GM12878 (cell line): ENCODE results near the gene FUBP3. TPM values are rescaled to one million over a fixed set of nuclear protein-coding genes. Genes with fewer than 3 reads are reported as not detected.

Experiments
- ATAC-seq: fragments of 200-7000 bp; cut with Tn5 transposase; 3 replicates; pipeline ENCODE4 v1.9.1; 2020; ENCODE audit warnings: mild to moderate bottlenecking, moderate library complexity
- BruUV-seq: library from RNA; stranded (reverse); fragments of 400-500 nt; replicated peaks from 2 replicates; lab custom pipeline; 2021; lab: Mats Ljungman, UMichigan
- CTCF ChIA-PET: fragments of 300-600 bp; sonication (Branson Sonifier 250); formaldehyde crosslinking; extraction: SDS; loops from one replicate; lab custom pipeline; 2021; ENCODE audit warnings: inconsistent platforms; lab: Yijun Ruan, JAX
- POLR2A ChIA-PET: fragments of 350-600 bp; formaldehyde crosslinking; extraction: SDS; loops from one replicate; lab custom pipeline; 2021; ENCODE audit warnings: inconsistent platforms; lab: Charles Lee
- RAD21 ChIA-PET: fragments of 300-600 bp; sonication (Branson Sonifier 250); formaldehyde crosslinking; loops from one replicate; lab custom pipeline; 2023; ENCODE audit warnings: antibody characterized with exemption; ENCODE audit not compliant: unreplicated experiment; lab: Charles Lee
- SMC1A ChIA-PET: fragments of 300-600 bp; sonication (Branson Sonifier 250); formaldehyde crosslinking; loops from one replicate; lab custom pipeline; 2023; ENCODE audit not compliant: unreplicated experiment, uncharacterized antibody; lab: Charles Lee
- DNase-seq: peaks from one replicate; pipeline ENCODE4 v3.0.0-alpha.2; 2011; ENCODE audit warnings: low read depth, low spot score
- FAIRE-seq: peaks from 3 replicates; lab custom pipeline; 2011; peaks lifted over from hg19 to GRCh38; lab: Jason Lieb, UNC
- H2AFZ ChIP-seq: 2 replicates; pipeline ENCODE4 v1.6.0; 2011; ENCODE audit warnings: low read depth, low read length, control low read depth; ENCODE audit not compliant: control insufficient read depth
- H3K27ac ChIP-seq: 2 replicates; pipeline ENCODE4 v1.5.1; 2011; ENCODE audit warnings: control low read depth; ENCODE audit not compliant: control insufficient read depth, insufficient read depth
- H3K27me3 ChIP-seq, 2 experiments: replicated peaks in 1 of 2; 2 replicates each; pipeline versions ENCODE4 v1.6.0 to v1.6.1; 2011; ENCODE audit warnings: low read length in 1 of 2; ENCODE audit not compliant: control insufficient read depth in 2 of 2, insufficient read depth in 2 of 2
- H3K36me3 ChIP-seq, 2 experiments: 2 replicates each; pipeline ENCODE4 v1.5.1; 2011; ENCODE audit warnings: low read length in 1 of 2; ENCODE audit not compliant: control insufficient read depth in 2 of 2, insufficient read depth in 2 of 2
- H3K4me1 ChIP-seq: 2 replicates; pipeline ENCODE4 v1.6.1; 2011; ENCODE audit warnings: mild to moderate bottlenecking, low read length, moderate library complexity, mixed read lengths; ENCODE audit not compliant: control insufficient read depth, insufficient read depth
- H3K4me2 ChIP-seq: 2 replicates; pipeline ENCODE4 v1.6.0; 2011; ENCODE audit warnings: control low read depth; ENCODE audit not compliant: control insufficient read depth, insufficient read depth
- H3K4me3 ChIP-seq: fragments of 200-600 bp; sonication (generic); 2 replicates; pipeline ENCODE4 v1.5.1; 2016
- H3K79me2 ChIP-seq: 2 replicates; pipeline ENCODE4 v1.6.0; 2011; ENCODE audit warnings: low read length; ENCODE audit not compliant: control insufficient read depth, insufficient read depth
- H3K9ac ChIP-seq: 2 replicates; pipeline ENCODE4 v1.8.0; 2011; ENCODE audit warnings: low read length, control low read depth, mixed read lengths; ENCODE audit not compliant: control insufficient read depth, insufficient read depth
- H3K9me3 ChIP-seq: replicated peaks from 3 replicates; pipeline ENCODE4 v1.5.1; 2011; ENCODE audit warnings: mild to moderate bottlenecking, low read length; ENCODE audit not compliant: control insufficient read depth, insufficient read depth
- H4K20me1 ChIP-seq: 2 replicates; pipeline ENCODE4 v1.6.0; 2011; ENCODE audit not compliant: control insufficient read depth, insufficient read depth
- ASH2L ChIP-seq: fragments of 300-600, 200-600 bp; sonication (generic); IDR thresholded peaks from 2 replicates; pipeline ENCODE4 v1.6.1; 2017; ENCODE audit warnings: low read depth, mild to moderate bottlenecking, borderline replicate concordance
- BHLHE40 ChIP-seq, 2 experiments: fragments of 450-650 bp in 1 of 2; IDR thresholded peaks; 2 replicates each; pipeline ENCODE4 v1.6.1; 2011 to 2017; ENCODE audit warnings: low read depth in 2 of 2, borderline replicate concordance in 1 of 2, improper control_type of control experiment in 1 of 2, low read length in 1 of 2, mild to moderate bottlenecking in 1 of 2
- EGR1 ChIP-seq, 2 experiments: IDR thresholded peaks; 1 replicate in 1 of 2; 2 replicates in 1 of 2; pipeline ENCODE4 v1.6.1; 2011 to 2012; ENCODE audit warnings: low read depth in 2 of 2, low read length in 2 of 2, borderline replicate concordance in 1 of 2, mild to moderate bottlenecking in 1 of 2, moderate library complexity in 1 of 2
- HCFC1 ChIP-seq: fragments of 150-350 bp; IDR thresholded peaks from 2 replicates; pipeline ENCODE4 v1.6.1; 2014; ENCODE audit warnings: low read length
- LARP7 ChIP-seq: fragments of 450-650 bp; IDR thresholded peaks from 2 replicates; pipeline ENCODE4 v1.6.1; 2017; ENCODE audit warnings: mild to moderate bottlenecking
- RB1 ChIP-seq: fragments of 450-650 bp; formaldehyde crosslinking; IDR thresholded peaks from 2 replicates; pipeline ENCODE4 v1.6.1; 2017; ENCODE audit warnings: mild to moderate bottlenecking, borderline replicate concordance
- YBX1 ChIP-seq: fragments of 450-650 bp; IDR thresholded peaks from 2 replicates; pipeline ENCODE4 v1.6.1; 2016; ENCODE audit warnings: antibody characterized with exemption
- ZNF384 ChIP-seq: IDR thresholded peaks from 2 replicates; pipeline ENCODE4 v1.6.1; 2012; ENCODE audit warnings: low read depth, mild to moderate bottlenecking, low read length, improper control_type of control experiment, borderline replicate concordance
- WGBS: methylation state at CpG from one replicate; pipeline ENCODE4 v1.1.6; 2016; ENCODE audit warnings: low lambda C conversion rate; ENCODE audit not compliant: insufficient replicate concordance, insufficient coverage; ENCODE audit errors: missing lambda C conversion rate; 5-methylcytosine and 5-hydroxymethylcytosine counted together
- in situ Hi-C: fragments of 300-500 bp; cut with MboI; formaldehyde crosslinking; loops from 9 replicates; pipeline ENCODE4 v1.14.3; 2018; ENCODE audit warnings: mixed read lengths
- intact Hi-C: fragments of 100-400 bp; cut with micrococcal nuclease; formaldehyde crosslinking; loops from one replicate; pipeline ENCODE4 v1.14.2; 2022; ENCODE audit not compliant: unreplicated experiment
- polyA plus RNA-seq, 11 experiments: library from polyadenylated mRNA; depleted of rRNA in 4 of 11; unstranded in 6 of 11; stranded (reverse) in 5 of 11; fragments of >200 nt; fragmentation: Nextera tagmentation in 4 of 11; fragmentation: Illumina TruSeq in 1 of 11; extraction: Ambion mirVana in 4 of 11; extraction: Trizol in 1 of 11; gene quantifications; 1 replicate in 1 of 11; 2 replicates in 10 of 11; pipeline versions ENCODE4 v1.2.1 to v1.2.3, GENCODE V29; 2011 to 2016; ENCODE audit warnings: inconsistent platforms in 2 of 11, missing spikeins in 2 of 11, low read depth in 1 of 11
- total RNA-seq, 4 experiments: library from RNA; depleted of rRNA in 3 of 4; stranded (reverse); fragments of >200 nt in 3 of 4; fragmentation: Illumina TruSeq in 1 of 4; extraction: Trizol in 1 of 4; gene quantifications; 2 replicates each; pipeline versions ENCODE4 v1.2.1 to v1.2.3, GENCODE V29; 2013 to 2021
- TF ChIP-seq, protein P1 (sequence below): IDR thresholded peaks from 2 replicates; pipeline ENCODE4 v1.6.1; 2011; ENCODE audit warnings: borderline replicate concordance, low read depth, mild to moderate bottlenecking, moderate library complexity, mixed read lengths, low read length; ENCODE audit not compliant: insufficient read depth; ENCODE audit errors: extremely low read length
- TF ChIP-seq, protein P2 (sequence below), 3 experiments: IDR thresholded peaks in 2 of 3; conservative IDR thresholded peaks in 1 of 3; 2 replicates each; pipeline ENCODE4 v1.5.1; 2011; ENCODE audit warnings: low read depth in 3 of 3, low read length in 3 of 3, mild to moderate bottlenecking in 3 of 3, control low read depth in 2 of 3, moderate library complexity in 2 of 3, inconsistent platforms in 1 of 3, mixed read lengths in 1 of 3; ENCODE audit not compliant: control insufficient read depth in 2 of 3, insufficient read depth in 1 of 3; ENCODE audit errors: extremely low read depth in 1 of 3
- TF ChIP-seq, protein P3 (sequence below): IDR thresholded peaks from 2 replicates; pipeline ENCODE4 v1.6.1; 2012; ENCODE audit warnings: low read length, inconsistent platforms
- TF ChIP-seq, protein P4 (sequence below): fragments of 450-650 bp; formaldehyde crosslinking; IDR thresholded peaks from 2 replicates; pipeline ENCODE4 v1.5.0; 2022; ENCODE audit warnings: mild to moderate bottlenecking, missing genetic modification characterization
- TF ChIP-seq, protein P5 (sequence below): IDR thresholded peaks from 2 replicates; pipeline ENCODE4 v1.6.1; 2011; ENCODE audit warnings: low read depth, mild to moderate bottlenecking, low read length, moderate library complexity, borderline replicate concordance; ENCODE audit errors: extremely low read depth

The FUBP3 gene
- total and polyA plus RNA-seq, 10 of the 15 experiments (the other 5 are each of a cell fraction or from before 2014, with no cell fraction given) = 2.4 to 49.4 (median 37.2) TPM

DNA sequence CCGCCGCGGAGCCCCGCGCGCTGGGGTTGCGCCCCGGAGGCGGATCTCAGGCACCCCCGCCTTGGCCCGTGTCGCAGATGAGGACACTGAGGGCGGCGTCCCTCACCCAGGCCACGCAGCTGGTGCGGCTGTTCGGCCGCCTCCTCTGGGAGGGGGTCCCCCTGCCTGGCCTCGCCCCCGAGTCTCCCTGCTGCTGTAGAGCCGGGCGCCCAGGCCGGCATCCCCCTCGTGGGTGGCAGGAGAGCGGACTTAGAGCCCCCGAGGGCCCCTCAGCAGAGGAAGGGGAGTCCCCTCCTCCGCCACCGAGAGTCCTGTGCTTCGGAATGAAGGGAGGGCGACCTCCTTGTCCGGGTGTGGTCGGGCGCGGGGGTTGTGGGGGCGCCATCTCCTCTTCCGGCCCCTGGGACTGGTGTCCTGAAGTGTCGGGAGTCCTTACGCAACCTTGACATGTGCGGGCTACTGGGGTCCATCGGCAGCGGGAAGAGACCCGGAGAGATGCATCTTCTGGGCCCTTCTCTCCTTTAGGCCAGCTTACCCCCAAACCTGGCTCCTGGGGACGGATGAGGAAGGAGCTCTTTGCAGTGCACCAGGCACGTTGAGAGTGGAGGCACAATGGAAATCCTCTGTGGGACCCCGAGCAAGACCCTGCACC, 102.5 kb downstream of the FUBP3 start:
- in situ Hi-C loops = loop anchor here (10.0 kb wide), 1 partner anchor 227 kb away; no protein-coding TSS in a partner anchor
- POLR2A ChIA-PET = interaction anchor here (0.6 to 2.1 kb wide), 3 partner anchors 11 to 1735 kb away, joined by 3 to 6 read pairs (median 5); partner anchors contain the start of gene EXOSC2
- H3K27ac ChIP-seq = no peak overlapping the region
- TF ChIP-seq YBX1 (no peak), HCFC1 (no peak), EGR1 (IDR thresholded peaks at IDR 0.05; ENCODE audit: borderline replicate concordance in 1 of 2, low read depth in 2 of 2, low read length in 2 of 2) (no peak), LARP7 (no peak), BHLHE40 (IDR thresholded peaks at IDR 0.05; ENCODE audit: borderline replicate concordance in 1 of 2, low read depth in 2 of 2, low read length in 1 of 2) (no peak), ASH2L (no peak), RB1 (no peak), ZNF384 (no peak)
- TF ChIP-seq, protein P1, sequence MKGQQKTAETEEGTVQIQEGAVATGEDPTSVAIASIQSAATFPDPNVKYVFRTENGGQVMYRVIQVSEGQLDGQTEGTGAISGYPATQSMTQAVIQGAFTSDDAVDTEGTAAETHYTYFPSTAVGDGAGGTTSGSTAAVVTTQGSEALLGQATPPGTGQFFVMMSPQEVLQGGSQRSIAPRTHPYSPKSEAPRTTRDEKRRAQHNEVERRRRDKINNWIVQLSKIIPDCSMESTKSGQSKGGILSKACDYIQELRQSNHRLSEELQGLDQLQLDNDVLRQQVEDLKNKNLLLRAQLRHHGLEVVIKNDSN = no peak
- TF ChIP-seq, protein P2, sequence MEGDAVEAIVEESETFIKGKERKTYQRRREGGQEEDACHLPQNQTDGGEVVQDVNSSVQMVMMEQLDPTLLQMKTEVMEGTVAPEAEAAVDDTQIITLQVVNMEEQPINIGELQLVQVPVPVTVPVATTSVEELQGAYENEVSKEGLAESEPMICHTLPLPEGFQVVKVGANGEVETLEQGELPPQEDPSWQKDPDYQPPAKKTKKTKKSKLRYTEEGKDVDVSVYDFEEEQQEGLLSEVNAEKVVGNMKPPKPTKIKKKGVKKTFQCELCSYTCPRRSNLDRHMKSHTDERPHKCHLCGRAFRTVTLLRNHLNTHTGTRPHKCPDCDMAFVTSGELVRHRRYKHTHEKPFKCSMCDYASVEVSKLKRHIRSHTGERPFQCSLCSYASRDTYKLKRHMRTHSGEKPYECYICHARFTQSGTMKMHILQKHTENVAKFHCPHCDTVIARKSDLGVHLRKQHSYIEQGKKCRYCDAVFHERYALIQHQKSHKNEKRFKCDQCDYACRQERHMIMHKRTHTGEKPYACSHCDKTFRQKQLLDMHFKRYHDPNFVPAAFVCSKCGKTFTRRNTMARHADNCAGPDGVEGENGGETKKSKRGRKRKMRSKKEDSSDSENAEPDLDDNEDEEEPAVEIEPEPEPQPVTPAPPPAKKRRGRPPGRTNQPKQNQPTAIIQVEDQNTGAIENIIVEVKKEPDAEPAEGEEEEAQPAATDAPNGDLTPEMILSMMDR (IDR thresholded peaks at IDR 0.05 in 2 of 3, conservative IDR thresholded peaks at IDR 0.05 in 1 of 3; ENCODE audit: control insufficient read depth in 2 of 3, extremely low read depth in 1 of 3, insufficient read depth in 1 of 3, low read depth in 3 of 3, low read length in 3 of 3) = no peak
- TF ChIP-seq, protein P3, sequence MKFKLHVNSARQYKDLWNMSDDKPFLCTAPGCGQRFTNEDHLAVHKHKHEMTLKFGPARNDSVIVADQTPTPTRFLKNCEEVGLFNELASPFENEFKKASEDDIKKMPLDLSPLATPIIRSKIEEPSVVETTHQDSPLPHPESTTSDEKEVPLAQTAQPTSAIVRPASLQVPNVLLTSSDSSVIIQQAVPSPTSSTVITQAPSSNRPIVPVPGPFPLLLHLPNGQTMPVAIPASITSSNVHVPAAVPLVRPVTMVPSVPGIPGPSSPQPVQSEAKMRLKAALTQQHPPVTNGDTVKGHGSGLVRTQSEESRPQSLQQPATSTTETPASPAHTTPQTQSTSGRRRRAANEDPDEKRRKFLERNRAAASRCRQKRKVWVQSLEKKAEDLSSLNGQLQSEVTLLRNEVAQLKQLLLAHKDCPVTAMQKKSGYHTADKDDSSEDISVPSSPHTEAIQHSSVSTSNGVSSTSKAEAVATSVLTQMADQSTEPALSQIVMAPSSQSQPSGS = no peak
- TF ChIP-seq, protein P4, sequence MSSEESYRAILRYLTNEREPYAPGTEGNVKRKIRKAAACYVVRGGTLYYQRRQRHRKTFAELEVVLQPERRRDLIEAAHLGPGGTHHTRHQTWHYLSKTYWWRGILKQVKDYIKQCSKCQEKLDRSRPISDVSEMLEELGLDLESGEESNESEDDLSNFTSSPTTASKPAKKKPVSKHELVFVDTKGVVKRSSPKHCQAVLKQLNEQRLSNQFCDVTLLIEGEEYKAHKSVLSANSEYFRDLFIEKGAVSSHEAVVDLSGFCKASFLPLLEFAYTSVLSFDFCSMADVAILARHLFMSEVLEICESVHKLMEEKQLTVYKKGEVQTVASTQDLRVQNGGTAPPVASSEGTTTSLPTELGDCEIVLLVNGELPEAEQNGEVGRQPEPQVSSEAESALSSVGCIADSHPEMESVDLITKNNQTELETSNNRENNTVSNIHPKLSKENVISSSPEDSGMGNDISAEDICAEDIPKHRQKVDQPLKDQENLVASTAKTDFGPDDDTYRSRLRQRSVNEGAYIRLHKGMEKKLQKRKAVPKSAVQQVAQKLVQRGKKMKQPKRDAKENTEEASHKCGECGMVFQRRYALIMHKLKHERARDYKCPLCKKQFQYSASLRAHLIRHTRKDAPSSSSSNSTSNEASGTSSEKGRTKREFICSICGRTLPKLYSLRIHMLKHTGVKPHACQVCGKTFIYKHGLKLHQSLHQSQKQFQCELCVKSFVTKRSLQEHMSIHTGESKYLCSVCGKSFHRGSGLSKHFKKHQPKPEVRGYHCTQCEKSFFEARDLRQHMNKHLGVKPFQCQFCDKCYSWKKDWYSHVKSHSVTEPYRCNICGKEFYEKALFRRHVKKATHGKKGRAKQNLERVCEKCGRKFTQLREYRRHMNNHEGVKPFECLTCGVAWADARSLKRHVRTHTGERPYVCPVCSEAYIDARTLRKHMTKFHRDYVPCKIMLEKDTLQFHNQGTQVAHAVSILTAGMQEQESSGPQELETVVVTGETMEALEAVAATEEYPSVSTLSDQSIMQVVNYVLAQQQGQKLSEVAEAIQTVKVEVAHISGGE (CRISPR knock-in tag) = no peak
- TF ChIP-seq, protein P5, sequence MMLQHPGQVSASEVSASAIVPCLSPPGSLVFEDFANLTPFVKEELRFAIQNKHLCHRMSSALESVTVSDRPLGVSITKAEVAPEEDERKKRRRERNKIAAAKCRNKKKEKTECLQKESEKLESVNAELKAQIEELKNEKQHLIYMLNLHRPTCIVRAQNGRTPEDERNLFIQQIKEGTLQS = no peak

More for the DNA sequence above, 102.5 kb downstream of the FUBP3 start:
- Histone ChIP-seq H3K4me3 (peak overlapping the region; percentile 72), H3K9me3 (no peaks in the 10 kb centered on the region; the same call in 1 of the 3 replicates), H3K79me2 (no peaks in the 10 kb centered on the region), H3K27me3 (peaks cover 0 to 5% of the 10 kb centered on the region in 2 experiments; a peak in 3 of 4 replicates), H3K4me1 (peaks cover 7% of the 10 kb centered on the region), H2AFZ (peak overlapping the region; percentile 56), H3K4me2 (peak overlapping the region; percentile 75), H3K9ac (no peak overlapping the region), H4K20me1 (no peaks in the 10 kb centered on the region), H3K36me3 (no peaks in the 10 kb centered on the region)
- CTCF ChIA-PET = interaction anchor here (0.6 to 6.5 kb wide), 16 partner anchors 8 to 442 kb away, joined by 3 to 111 read pairs (median 4); partner anchors contain the start of gene EXOSC2
- RAD21 ChIA-PET = interaction anchor here (0.7 to 1.8 kb wide), 3 partner anchors 218 to 221 kb away, joined by 4 to 13 read pairs (median 6); no protein-coding TSS in a partner anchor
- DNase-seq (no peak), FAIRE-seq (no peak), ATAC-seq (peak; percentile 49)
- SMC1A ChIA-PET = interaction anchor here (0.7 to 1.9 kb wide), 8 partner anchors 9 to 364 kb away, joined by 3 to 12 read pairs (median 4); partner anchors contain the start of gene EXOSC2
- intact Hi-C loops = loop anchor here (1.0 kb wide), 1 partner anchor 221 kb away; no protein-coding TSS in a partner anchor
- 3% methylated on average over 39 of the region's 45 CpGs for WGBS
- no TSS peak for BruUV-seq
